MM.1S (cell line): Measurements from ENCODE around the gene GCNT3.

Source experiments
- DNase-seq: peaks from one replicate; pipeline ENCODE4 v3.0.0-alpha.2; 2015
- H2AFZ ChIP-seq: fragments of 300-600 bp; sonication (generic); 2 replicates; pipeline ENCODE4 v1.6.0; 2016; ENCODE audit warnings: antibody characterized with exemption, low read length
- H3F3A ChIP-seq: fragments of 300-600 bp; sonication (generic); 2 replicates; pipeline ENCODE4 v1.6.1; 2016; ENCODE audit warnings: mild to moderate bottlenecking, antibody characterized with exemption, low read length, moderate library complexity, mixed read lengths; ENCODE audit not compliant: insufficient read depth
- H3K27ac ChIP-seq: fragments of 300-600 bp; sonication (generic); 2 replicates; pipeline ENCODE4 v1.5.1; 2016; ENCODE audit warnings: mild to moderate bottlenecking, low read length
- H3K27me3 ChIP-seq: fragments of 300-600 bp; sonication (generic); replicated peaks from 2 replicates; pipeline ENCODE4 v1.6.0; 2016; ENCODE audit warnings: low read length; ENCODE audit not compliant: insufficient read depth
- H3K36me3 ChIP-seq: fragments of 300-600 bp; sonication (generic); replicated peaks from 2 replicates; pipeline ENCODE4 v1.6.1; 2016; ENCODE audit warnings: mild to moderate bottlenecking, low read length, mixed read lengths; ENCODE audit not compliant: insufficient read depth
- H3K4me1 ChIP-seq: fragments of 300-600 bp; sonication (generic); 2 replicates; pipeline ENCODE4 v1.6.1; 2016; ENCODE audit warnings: low read length, mixed read lengths
- H3K4me2 ChIP-seq: fragments of 300-600 bp; sonication (generic); 2 replicates; pipeline ENCODE4 v1.6.0; 2016; ENCODE audit warnings: low read depth, low read length
- H3K4me3 ChIP-seq: fragments of 300-600 bp; sonication (generic); 2 replicates; pipeline ENCODE4 v1.5.1; 2016; ENCODE audit warnings: low read length, mixed read lengths
- H3K79me2 ChIP-seq: fragments of 300-600 bp; sonication (generic); 2 replicates; pipeline ENCODE4 v1.6.1; 2016; ENCODE audit warnings: mixed run types, low read length, mixed read lengths
- H3K9ac ChIP-seq: fragments of 300-600 bp; sonication (generic); 2 replicates; pipeline ENCODE4 v1.6.1; 2016; ENCODE audit warnings: low read length, mixed read lengths
- H3K9me2 ChIP-seq: fragments of 300-600 bp; sonication (generic); replicated peaks from 2 replicates; pipeline ENCODE4 v1.6.1; 2016; ENCODE audit warnings: mild to moderate bottlenecking, low read length, mixed read lengths; ENCODE audit not compliant: insufficient read depth
- H3K9me3 ChIP-seq: fragments of 300-600 bp; sonication (generic); replicated peaks from 2 replicates; pipeline ENCODE4 v1.6.1; 2016; ENCODE audit warnings: mild to moderate bottlenecking, low read length, mixed read lengths; ENCODE audit not compliant: insufficient read depth
- H4K20me1 ChIP-seq: fragments of 300-600 bp; sonication (generic); 2 replicates; pipeline ENCODE4 v1.6.1; 2016; ENCODE audit warnings: mild to moderate bottlenecking, low read length, moderate library complexity, mixed read lengths; ENCODE audit not compliant: insufficient read depth
- EZH2 ChIP-seq: fragments of 300-600 bp; sonication (generic); optimal IDR thresholded peaks from 2 replicates; pipeline ENCODE3; 2017; ENCODE audit warnings: low read depth, mild to moderate bottlenecking, antibody characterized with exemption, low read length, mixed read lengths
- EZH2phosphoT487 ChIP-seq: fragments of 300-600 bp; sonication (generic); IDR thresholded peaks from 2 replicates; pipeline ENCODE4 v1.6.1; 2018; ENCODE audit warnings: antibody characterized with exemption, low read length
- TF ChIP-seq, protein P1 (sequence below): fragments of 300-600 bp; sonication (generic); IDR thresholded peaks from 2 replicates; pipeline ENCODE4 v1.5.1; 2016; ENCODE audit warnings: antibody characterized with exemption, low read length, mixed read lengths

GCNT3 gene

DNA sequence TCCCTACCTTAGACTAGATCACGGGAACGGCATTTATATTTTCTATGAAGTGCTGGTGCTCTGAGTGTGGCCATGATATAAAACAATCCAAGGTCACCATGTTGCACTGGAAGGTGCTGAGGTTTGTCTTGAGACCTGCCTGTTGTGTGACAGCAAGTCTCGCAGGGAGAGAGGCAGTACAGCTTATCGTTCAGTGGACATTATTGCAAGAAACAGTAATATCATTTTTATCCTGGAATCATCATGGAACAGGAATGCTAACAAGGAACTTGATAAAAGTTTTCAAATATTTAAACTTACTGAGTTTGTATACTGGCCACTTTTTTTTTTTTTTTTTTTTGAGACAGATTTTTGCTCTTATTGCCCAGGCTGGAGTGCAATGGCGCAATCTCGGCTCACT, 40.0 kb upstream of the GCNT3 start:
- H3K4me3 ChIP-seq: no peak overlapping the region
- no peaks in the 10 kb centered on the region for H3K36me3 ChIP-seq
- H3K9me2 ChIP-seq: no peaks in the 10 kb centered on the region
- no peak overlapping the region for H3K27ac ChIP-seq
- H2AFZ ChIP-seq: no peak overlapping the region
- TF ChIP-seq EZH2phosphoT487 (no peak), EZH2 (no peak)
- TF ChIP-seq, protein P1, sequence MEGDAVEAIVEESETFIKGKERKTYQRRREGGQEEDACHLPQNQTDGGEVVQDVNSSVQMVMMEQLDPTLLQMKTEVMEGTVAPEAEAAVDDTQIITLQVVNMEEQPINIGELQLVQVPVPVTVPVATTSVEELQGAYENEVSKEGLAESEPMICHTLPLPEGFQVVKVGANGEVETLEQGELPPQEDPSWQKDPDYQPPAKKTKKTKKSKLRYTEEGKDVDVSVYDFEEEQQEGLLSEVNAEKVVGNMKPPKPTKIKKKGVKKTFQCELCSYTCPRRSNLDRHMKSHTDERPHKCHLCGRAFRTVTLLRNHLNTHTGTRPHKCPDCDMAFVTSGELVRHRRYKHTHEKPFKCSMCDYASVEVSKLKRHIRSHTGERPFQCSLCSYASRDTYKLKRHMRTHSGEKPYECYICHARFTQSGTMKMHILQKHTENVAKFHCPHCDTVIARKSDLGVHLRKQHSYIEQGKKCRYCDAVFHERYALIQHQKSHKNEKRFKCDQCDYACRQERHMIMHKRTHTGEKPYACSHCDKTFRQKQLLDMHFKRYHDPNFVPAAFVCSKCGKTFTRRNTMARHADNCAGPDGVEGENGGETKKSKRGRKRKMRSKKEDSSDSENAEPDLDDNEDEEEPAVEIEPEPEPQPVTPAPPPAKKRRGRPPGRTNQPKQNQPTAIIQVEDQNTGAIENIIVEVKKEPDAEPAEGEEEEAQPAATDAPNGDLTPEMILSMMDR: no peak
- H3K4me1 ChIP-seq: no peaks in the 10 kb centered on the region
- no peak overlapping the region for H3K9ac ChIP-seq
- no peaks in the 10 kb centered on the region for H3K9me3 ChIP-seq
- H3K27me3 ChIP-seq: no peaks in the 10 kb centered on the region
- no peak for DNase-seq
- no peak overlapping the region for H3K4me2 ChIP-seq
- no peaks in the 10 kb centered on the region for H4K20me1 ChIP-seq
- no peaks in the 10 kb centered on the region for H3F3A ChIP-seq
- H3K79me2 ChIP-seq: no peaks in the 10 kb centered on the region

DNA sequence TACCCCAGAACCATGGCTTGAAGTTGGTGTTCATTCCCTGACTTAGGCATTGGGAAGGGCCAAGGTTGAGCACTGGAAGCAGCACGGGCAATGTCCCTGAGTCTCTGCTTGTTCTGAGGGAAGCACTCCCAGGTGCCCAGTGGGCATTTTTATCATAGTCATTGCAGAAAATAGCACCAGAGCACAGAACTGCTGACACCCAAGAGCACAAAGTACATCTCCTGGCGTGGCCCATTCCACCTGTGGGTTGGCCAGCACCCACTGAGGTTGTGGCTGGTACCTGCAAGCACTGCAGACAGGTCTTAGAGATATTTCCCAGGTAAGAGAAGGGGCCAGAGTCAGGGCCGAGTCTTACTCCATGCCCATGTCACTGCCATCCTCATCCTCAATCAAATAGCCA, 28.5 kb upstream of the GCNT3 start:
- TF ChIP-seq, protein P1: no peak
- TF ChIP-seq EZH2phosphoT487 (no peak), EZH2 (no peak)

DNA sequence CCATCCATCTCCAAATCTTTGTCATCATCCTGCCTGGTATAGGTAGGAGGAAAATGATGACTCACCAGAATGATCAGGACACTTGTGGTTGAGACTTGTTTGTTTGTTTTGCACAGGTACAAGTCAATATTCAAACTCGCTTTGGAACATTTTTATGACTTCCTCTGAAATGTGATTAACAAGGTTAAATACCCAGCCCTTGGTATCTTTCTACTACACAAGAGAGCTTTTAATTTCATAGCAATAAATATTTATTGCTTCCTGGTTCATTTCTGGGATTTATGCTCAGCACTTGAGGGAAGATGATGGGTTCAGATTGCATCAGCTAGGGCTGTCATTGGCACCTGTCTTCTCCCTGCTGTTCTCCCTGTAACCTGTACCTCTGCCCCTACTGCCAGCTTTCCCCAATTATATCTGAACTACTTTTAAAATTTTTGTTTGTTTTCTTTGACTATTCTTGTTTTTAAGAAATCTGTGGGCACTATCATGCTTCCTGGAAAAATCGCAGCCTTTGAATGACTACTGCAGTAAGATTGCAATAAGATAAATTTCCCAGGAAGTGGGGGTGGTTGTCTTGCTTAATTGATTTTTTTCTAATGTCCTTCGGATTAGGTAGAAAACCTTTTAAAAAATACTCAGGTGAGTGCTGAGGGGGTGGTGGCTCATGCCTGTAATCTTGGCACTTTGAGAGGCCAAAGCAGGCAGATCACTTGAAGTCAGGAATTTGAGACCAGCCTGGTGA, 24.3 kb upstream of the GCNT3 start:
- Histone ChIP-seq H3K9me3 (no peaks in the 10 kb centered on the region), H3K4me2 (no peak overlapping the region), H3K9me2 (no peaks in the 10 kb centered on the region), H3K27me3 (no peaks in the 10 kb centered on the region), H3K4me3 (no peak overlapping the region), H4K20me1 (no peaks in the 10 kb centered on the region), H3K4me1 (no peaks in the 10 kb centered on the region), H3F3A (no peaks in the 10 kb centered on the region), H3K36me3 (no peaks in the 10 kb centered on the region), H3K27ac (no peak overlapping the region), H3K79me2 (no peaks in the 10 kb centered on the region), H3K9ac (no peak overlapping the region), H2AFZ (no peak overlapping the region)
- DNase-seq: no peak
- TF ChIP-seq, protein P1: no peak
- TF ChIP-seq EZH2phosphoT487 (no peak), EZH2 (no peak)

More for the DNA sequence above, 28.5 kb upstream of the GCNT3 start:
- Histone ChIP-seq H3F3A (no peaks in the 10 kb centered on the region), H4K20me1 (no peaks in the 10 kb centered on the region), H3K4me2 (no peak overlapping the region), H3K9ac (no peak overlapping the region), H3K79me2 (no peaks in the 10 kb centered on the region), H3K4me3 (no peak overlapping the region), H3K4me1 (no peaks in the 10 kb centered on the region), H3K27ac (no peak overlapping the region), H3K9me2 (no peaks in the 10 kb centered on the region), H3K36me3 (no peaks in the 10 kb centered on the region), H2AFZ (no peak overlapping the region), H3K27me3 (no peaks in the 10 kb centered on the region), H3K9me3 (no peaks in the 10 kb centered on the region)
- DNase-seq: no peak
